Measurements from ENCODE around the gene MDH1. TPM values are rescaled to one million over a fixed set of nuclear protein-coding genes. Genes with fewer than 3 reads are reported as not detected.

The MDH1 gene
- total RNA-seq, 1 donor from 2014 or later: 123 TPM

GRCh38 chr2:63649829-63650228, 61.1 kb downstream of the MDH1 start:
- Histone ChIP-seq H3K4me3 (no peak overlapping the region), H3K36me3 (no peaks in the 10 kb centered on the region), H3K27me3 (ENCODE audit: low read depth) (no peaks in the 10 kb centered on the region), H3K27ac (no peak overlapping the region), H3K4me1 (no peaks in the 10 kb centered on the region), H3K9me3 (no peaks in the 10 kb centered on the region)
- no peak for ATAC-seq
- TF ChIP-seq CTCF (IDR thresholded peaks at IDR 0.05): no peak
- DNase-seq: no peak
- intact Hi-C loops (cut with DNase I): no loop called here

- TF ChIP-seq CTCF (IDR thresholded peaks at IDR 0.05): no peak
- no peak for ATAC-seq
- Histone ChIP-seq H3K4me1 (no peaks in the 10 kb centered on the region), H3K27me3 (ENCODE audit: low read depth) (no peaks in the 10 kb centered on the region), H3K4me3 (no peak overlapping the region), H3K27ac (no peak overlapping the region), H3K9me3 (no peaks in the 10 kb centered on the region), H3K36me3 (no peaks in the 10 kb centered on the region)
- intact Hi-C loops (cut with DNase I): no loop called here
- no peak for DNase-seq
These were observed 62.0 kb downstream of the MDH1 start for GRCh38 chr2:63650756-63651155.

GRCh38 chr2:63651356-63651755, 62.6 kb downstream of the MDH1 start:
- H3K9me3 ChIP-seq: no peaks in the 10 kb centered on the region
- no peak for TF ChIP-seq CTCF (IDR thresholded peaks at IDR 0.05)
- ATAC-seq: no peak
- H3K27me3 ChIP-seq (ENCODE audit: low read depth): no peaks in the 10 kb centered on the region
- no peaks in the 10 kb centered on the region for H3K36me3 ChIP-seq
- H3K27ac ChIP-seq: no peak overlapping the region
- no peak overlapping the region for H3K4me3 ChIP-seq
- H3K4me1 ChIP-seq: no peaks in the 10 kb centered on the region
- no peak for DNase-seq
- intact Hi-C loops (cut with DNase I): no loop called here

GRCh38 chr2:63651861-63652651, 63.3 kb downstream of the MDH1 start:
- H3K4me1 ChIP-seq: no peaks in the 10 kb centered on the region
- H3K4me3 ChIP-seq: no peak overlapping the region
- DNase-seq: no peak
- TF ChIP-seq CTCF (IDR thresholded peaks at IDR 0.05): no peak
- no peaks in the 10 kb centered on the region for H3K27me3 ChIP-seq (ENCODE audit: low read depth)
- no peaks in the 10 kb centered on the region for H3K9me3 ChIP-seq
- intact Hi-C loops (cut with DNase I): no loop called here
- no peak for ATAC-seq
- no peak overlapping the region for H3K27ac ChIP-seq
- H3K36me3 ChIP-seq: no peaks in the 10 kb centered on the region

- no peak for ATAC-seq
- H3K27ac ChIP-seq: no peak overlapping the region
- intact Hi-C loops (cut with DNase I): no loop called here
These were observed 63.9 kb downstream of the MDH1 start for GRCh38 chr2:63652652-63652985.

More at GRCh38 chr2:63652652-63652985, 63.9 kb downstream of the MDH1 start:
- Histone ChIP-seq H3K9me3 (no peaks in the 10 kb centered on the region), H3K36me3 (no peaks in the 10 kb centered on the region), H3K4me3 (no peak overlapping the region), H3K4me1 (no peaks in the 10 kb centered on the region), H3K27me3 (ENCODE audit: low read depth) (no peaks in the 10 kb centered on the region)
- DNase-seq: no peak
- TF ChIP-seq CTCF (IDR thresholded peaks at IDR 0.05): no peak
